ENCODE results near the gene RNF214. TPM values are rescaled to one million over a fixed set of nuclear protein-coding genes. Genes with fewer than 3 reads are reported as not detected.
"Not testable (repeated sequence)": the region's sequence is repeated elsewhere in the genome, so short reads cannot be mapped to it uniquely, and the experiment has no call there.

Gene RNF214
- total and polyA plus RNA-seq, 2 experiments from 2014 or later: 12.5 to 27.0 TPM

GRCh38 chr11:117259417-117259816, 26.9 kb downstream of the RNF214 start:
- Histone ChIP-seq H3K4me2 (no peak overlapping the region), H3K9me3 (ENCODE audit: low read depth) (no peaks in the 10 kb centered on the region), H3K27me3 (no peaks in the 10 kb centered on the region), H3K79me2 (peaks cover 5% of the 10 kb centered on the region), H3K4me1 (ENCODE audit: insufficient read depth) (no peaks in the 10 kb centered on the region), H3K9me2 (replicated peaks; ENCODE audit: insufficient read depth) (no peaks in the 10 kb centered on the region), H2AFZ (no peak overlapping the region), H4K20me1 (ENCODE audit: insufficient read depth, poor library complexity, severe bottlenecking) (no peaks in the 10 kb centered on the region), H3K27ac (no peak overlapping the region), H3K4me3 (no peak overlapping the region), H3K36me3 (replicated peaks; ENCODE audit: insufficient read depth, low read depth) (no peaks in the 10 kb centered on the region)
- no peak for DNase-seq (ENCODE audit: low spot score)
- TF ChIP-seq EZH2 (IDR thresholded peaks at IDR 0.05; ENCODE audit: borderline replicate concordance): no peak
- TF ChIP-seq CTCF (IDR thresholded peaks at IDR 0.05; ENCODE audit: poor library complexity): no peak
- no peak for TF ChIP-seq EZH2phosphoT487 (IDR thresholded peaks at IDR 0.05; ENCODE audit: low read depth, severe bottlenecking, unreplicated experiment)
- 80% methylated on average over 1 of the region's 1 CpG for WGBS (ENCODE audit: low lambda C conversion rate, missing lambda C conversion rate)

GRCh38 chr11:117264624-117265323, 32.3 kb downstream of the RNF214 start:
- H3K9me3 ChIP-seq (ENCODE audit: low read depth); H2AFZ ChIP-seq; H3K4me2 ChIP-seq; H3K27ac ChIP-seq; DNase-seq (ENCODE audit: low spot score); H3K9me2 ChIP-seq (replicated peaks; ENCODE audit: insufficient read depth); H3K36me3 ChIP-seq (replicated peaks; ENCODE audit: insufficient read depth, low read depth); H3K79me2 ChIP-seq; H3K4me1 ChIP-seq (ENCODE audit: insufficient read depth); H3K27me3 ChIP-seq; H4K20me1 ChIP-seq (ENCODE audit: insufficient read depth, poor library complexity, severe bottlenecking); H3K4me3 ChIP-seq: not testable (repeated sequence)
- 93% methylated on average over 7 of the region's 7 CpGs for WGBS (ENCODE audit: low lambda C conversion rate, missing lambda C conversion rate)

GRCh38 chr11:117265745-117266144, 33.3 kb downstream of the RNF214 start:
- Histone ChIP-seq H3K4me2 (no peak overlapping the region), H4K20me1 (ENCODE audit: insufficient read depth, poor library complexity, severe bottlenecking) (no peaks in the 10 kb centered on the region), H3K9me2 (replicated peaks; ENCODE audit: insufficient read depth) (no peaks in the 10 kb centered on the region), H2AFZ (no peak overlapping the region), H3K4me3 (no peak overlapping the region), H3K79me2 (no peaks in the 10 kb centered on the region), H3K4me1 (ENCODE audit: insufficient read depth) (no peaks in the 10 kb centered on the region), H3K27ac (no peak overlapping the region), H3K9me3 (ENCODE audit: low read depth) (no peaks in the 10 kb centered on the region), H3K27me3 (no peaks in the 10 kb centered on the region), H3K36me3 (replicated peaks; ENCODE audit: insufficient read depth, low read depth) (no peaks in the 10 kb centered on the region)
- DNase-seq (ENCODE audit: low spot score): no peak
- TF ChIP-seq EZH2 (IDR thresholded peaks at IDR 0.05; ENCODE audit: borderline replicate concordance): no peak
- TF ChIP-seq CTCF (IDR thresholded peaks at IDR 0.05; ENCODE audit: poor library complexity): no peak
- no peak for TF ChIP-seq EZH2phosphoT487 (IDR thresholded peaks at IDR 0.05; ENCODE audit: low read depth, severe bottlenecking, unreplicated experiment)
- WGBS (ENCODE audit: low lambda C conversion rate, missing lambda C conversion rate): 69% methylated on average over 2 of the region's 2 CpGs

- Histone ChIP-seq H3K79me2 (no peaks in the 10 kb centered on the region), H3K36me3 (replicated peaks; ENCODE audit: insufficient read depth, low read depth) (no peaks in the 10 kb centered on the region), H4K20me1 (ENCODE audit: insufficient read depth, poor library complexity, severe bottlenecking) (no peaks in the 10 kb centered on the region), H3K4me3 (no peak overlapping the region), H3K9me2 (replicated peaks; ENCODE audit: insufficient read depth) (no peaks in the 10 kb centered on the region), H3K9me3 (ENCODE audit: low read depth) (no peaks in the 10 kb centered on the region), H3K27ac (no peak overlapping the region), H3K27me3 (no peaks in the 10 kb centered on the region), H3K4me2 (no peak overlapping the region), H3K4me1 (ENCODE audit: insufficient read depth) (no peaks in the 10 kb centered on the region), H2AFZ (no peak overlapping the region)
- no peak for DNase-seq (ENCODE audit: low spot score)
- WGBS (ENCODE audit: low lambda C conversion rate, missing lambda C conversion rate): 51% methylated on average over 2 of the region's 2 CpGs
- TF ChIP-seq EZH2phosphoT487 (IDR thresholded peaks at IDR 0.05; ENCODE audit: low read depth, severe bottlenecking, unreplicated experiment) (no peak), EZH2 (IDR thresholded peaks at IDR 0.05; ENCODE audit: borderline replicate concordance) (no peak), CTCF (IDR thresholded peaks at IDR 0.05; ENCODE audit: poor library complexity) (no peak)
Measured at GRCh38 chr11:117269856-117270255, 37.4 kb downstream of the RNF214 start.

Measured in hepatocyte (in vitro differentiated cells).